ENCODE results near the gene CLEC18A.
"Not testable (repeated sequence)": the region's sequence is repeated elsewhere in the genome, so short reads cannot be mapped to it uniquely, and the experiment has no call there.

Gene CLEC18A

GRCh38 chr16:69952572-69953355 is 1.6 kb downstream of the CLEC18A start:
- not testable (repeated sequence) for DNase-seq

GRCh38 chr16:69954241-69954640 is 3.1 kb downstream of the CLEC18A start:
- not testable (repeated sequence) for DNase-seq

- DNase-seq = not testable (repeated sequence)
Measured at GRCh38 chr16:69963312-69963711, 12.2 kb downstream of the CLEC18A start.

GRCh38 chr16:69964960-69965660 is 14.0 kb downstream of the CLEC18A start:
- DNase-seq = peak in 1 of 2 experiments; percentile 2

GRCh38 chr16:69965661-69966054 is 14.5 kb downstream of the CLEC18A start:
- not testable (repeated sequence) for DNase-seq

- not testable (repeated sequence) for DNase-seq
Measured at GRCh38 chr16:69967688-69968087, 16.6 kb downstream of the CLEC18A start.

- not testable (repeated sequence) for DNase-seq
Measured at GRCh38 chr16:69968125-69968524, 17.0 kb downstream of the CLEC18A start.

- not testable (repeated sequence) for DNase-seq
Measured at GRCh38 chr16:69969657-69970056, 18.5 kb downstream of the CLEC18A start.

GRCh38 chr16:69972120-69972519 is 21.0 kb downstream of the CLEC18A start:
- DNase-seq = not testable (repeated sequence)

GRCh38 chr16:69972935-69973334 is 21.8 kb downstream of the CLEC18A start:
- not testable (repeated sequence) for DNase-seq

- DNase-seq = not testable (repeated sequence)
Measured at GRCh38 chr16:69985196-69985595, 34.1 kb downstream of the CLEC18A start.

- DNase-seq = not testable (repeated sequence)
Measured at GRCh38 chr16:69997956-69998355, 46.8 kb downstream of the CLEC18A start.

GRCh38 chr16:69999801-70000200 is 48.7 kb downstream of the CLEC18A start:
- not testable (repeated sequence) for DNase-seq

GRCh38 chr16:70003511-70003910 is 52.4 kb downstream of the CLEC18A start:
- DNase-seq = not testable (repeated sequence)

- not testable (repeated sequence) for DNase-seq
Measured at GRCh38 chr16:70008604-70009003, 57.5 kb downstream of the CLEC18A start.

GRCh38 chr16:70010615-70011014 is 59.5 kb downstream of the CLEC18A start:
- DNase-seq = not testable (repeated sequence)

GRCh38 chr16:70011120-70011519 is 60.0 kb downstream of the CLEC18A start:
- not testable (repeated sequence) for DNase-seq

GRCh38 chr16:70012354-70012753 is 61.2 kb downstream of the CLEC18A start:
- not testable (repeated sequence) for DNase-seq

GRCh38 chr16:70012951-70013350 is 61.8 kb downstream of the CLEC18A start:
- not testable (repeated sequence) for DNase-seq

Data from SW 1271 (cell line).